ENCODE results near the gene CDK10. TPM values are rescaled to one million over a fixed set of nuclear protein-coding genes. Genes with fewer than 3 reads are reported as not detected.

CDK10 gene
- polyA plus RNA-seq, 3 donors = 16.5 to 107 (median 18.3) TPM

DNA sequence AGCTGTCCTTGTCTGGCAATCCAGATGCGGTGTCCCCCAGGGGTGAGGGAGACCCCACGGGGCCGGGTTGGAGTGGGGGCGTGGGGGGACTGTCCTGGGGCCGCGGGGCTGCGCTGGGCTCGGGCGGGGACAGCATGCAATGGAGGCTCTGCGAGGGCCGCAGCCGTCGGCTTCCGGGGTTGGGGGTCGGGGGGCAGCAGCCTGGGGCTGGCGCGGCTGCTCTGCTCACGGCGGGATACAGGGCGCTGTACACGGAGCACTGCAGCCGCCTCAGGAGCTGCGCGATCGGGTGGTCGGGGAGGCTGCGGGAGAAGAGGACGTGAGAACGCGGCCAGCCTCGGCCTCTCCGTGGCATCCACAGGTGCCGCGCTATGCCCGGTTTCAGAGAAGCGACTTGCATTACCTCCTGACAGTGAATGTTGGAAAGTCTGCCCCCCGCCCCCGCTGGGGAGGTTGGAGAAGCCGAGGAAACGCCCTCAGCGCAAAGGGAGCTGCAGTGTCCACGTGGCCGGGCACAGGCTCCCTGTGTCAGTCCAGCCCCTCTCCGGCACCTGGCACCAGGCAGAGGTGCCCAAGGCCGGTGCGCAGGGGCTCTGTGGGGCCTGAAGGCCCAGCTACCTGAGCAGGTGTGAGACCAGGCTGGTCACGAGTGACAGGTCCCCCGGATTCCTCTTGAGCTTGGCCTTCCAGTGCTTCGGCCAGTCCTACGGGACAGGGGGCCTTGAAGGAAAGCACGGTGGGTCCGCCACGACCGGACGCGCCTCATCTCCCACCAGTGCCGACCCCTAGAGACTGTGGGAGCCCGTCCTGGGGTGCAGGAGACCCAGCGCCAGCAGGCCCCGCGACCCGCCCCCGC, 24.4 kb downstream of the CDK10 start:
- Histone ChIP-seq H4K20me1 (ENCODE audit: insufficient read depth, low read length) (no peaks in the 10 kb centered on the region), H3K79me2 (ENCODE audit: insufficient read depth, low read length) (no peaks in the 10 kb centered on the region), H3K4me3 (replicated peaks in 1 of 3; ENCODE audit: low read depth in 2 of 3, low read length in 3 of 3) (no peak overlapping the region), H3K27me3 (ENCODE audit: control insufficient read depth in 2 of 2, insufficient read depth in 2 of 2, low read length in 2 of 2) (peaks cover 0 to 12% of the 10 kb centered on the region in 2 donors), H3K4me2 (replicated peaks; ENCODE audit: extremely low read depth, low read length, poor library complexity, severe bottlenecking) (peak overlapping the region; percentile 74), H2AFZ (ENCODE audit: insufficient read depth, low read depth, low read length, poor library complexity, severe bottlenecking) (no peak overlapping the region), H3K36me3 (replicated peaks in 1 of 2; ENCODE audit: control insufficient read depth in 1 of 2, insufficient read depth in 2 of 2, low read length in 2 of 2) (peaks cover 9 to 18% of the 10 kb centered on the region in 2 donors), H3K4me1 (ENCODE audit: control insufficient read depth in 1 of 2, insufficient read depth in 2 of 2, low read length in 2 of 2) (peaks cover 16 to 17% of the 10 kb centered on the region in 2 donors), H3K27ac (ENCODE audit: low read depth in 1 of 2, low read length in 2 of 2) (no peak overlapping the region), H3K9ac (ENCODE audit: insufficient read depth, low read length, poor library complexity, severe bottlenecking) (no peak overlapping the region), H3K9me3 (replicated peaks in 1 of 2; ENCODE audit: control insufficient read depth in 1 of 2, insufficient read depth in 1 of 2, low read length in 2 of 2) (no peaks in the 10 kb centered on the region)
- no peak for DNase-seq
- Mint-ChIP-seq H3K4me3 (no peak overlapping the region), H3K9me3 (peaks cover 0 to 2% (median 0%) of the 10 kb centered on the region in 7 donors), H3K27me3 (ENCODE audit: low read depth in 3 of 3) (peaks cover 10 to 20% (median 16%) of the 10 kb centered on the region in 3 donors), H3K27ac (no peak overlapping the region), H3K4me1 (peaks cover 11% of the 10 kb centered on the region), H3K36me3 (peaks cover 7 to 23% of the 10 kb centered on the region in 2 donors)
- WGBS (ENCODE audit: insufficient coverage) = 95% methylated on average over 46 of the region's 63 CpGs
- TF ChIP-seq, protein P1, sequence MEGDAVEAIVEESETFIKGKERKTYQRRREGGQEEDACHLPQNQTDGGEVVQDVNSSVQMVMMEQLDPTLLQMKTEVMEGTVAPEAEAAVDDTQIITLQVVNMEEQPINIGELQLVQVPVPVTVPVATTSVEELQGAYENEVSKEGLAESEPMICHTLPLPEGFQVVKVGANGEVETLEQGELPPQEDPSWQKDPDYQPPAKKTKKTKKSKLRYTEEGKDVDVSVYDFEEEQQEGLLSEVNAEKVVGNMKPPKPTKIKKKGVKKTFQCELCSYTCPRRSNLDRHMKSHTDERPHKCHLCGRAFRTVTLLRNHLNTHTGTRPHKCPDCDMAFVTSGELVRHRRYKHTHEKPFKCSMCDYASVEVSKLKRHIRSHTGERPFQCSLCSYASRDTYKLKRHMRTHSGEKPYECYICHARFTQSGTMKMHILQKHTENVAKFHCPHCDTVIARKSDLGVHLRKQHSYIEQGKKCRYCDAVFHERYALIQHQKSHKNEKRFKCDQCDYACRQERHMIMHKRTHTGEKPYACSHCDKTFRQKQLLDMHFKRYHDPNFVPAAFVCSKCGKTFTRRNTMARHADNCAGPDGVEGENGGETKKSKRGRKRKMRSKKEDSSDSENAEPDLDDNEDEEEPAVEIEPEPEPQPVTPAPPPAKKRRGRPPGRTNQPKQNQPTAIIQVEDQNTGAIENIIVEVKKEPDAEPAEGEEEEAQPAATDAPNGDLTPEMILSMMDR (IDR thresholded peaks at IDR 0.05) = no peak
- intact Hi-C loops (cut with micrococcal nuclease) = no loop called here

DNA sequence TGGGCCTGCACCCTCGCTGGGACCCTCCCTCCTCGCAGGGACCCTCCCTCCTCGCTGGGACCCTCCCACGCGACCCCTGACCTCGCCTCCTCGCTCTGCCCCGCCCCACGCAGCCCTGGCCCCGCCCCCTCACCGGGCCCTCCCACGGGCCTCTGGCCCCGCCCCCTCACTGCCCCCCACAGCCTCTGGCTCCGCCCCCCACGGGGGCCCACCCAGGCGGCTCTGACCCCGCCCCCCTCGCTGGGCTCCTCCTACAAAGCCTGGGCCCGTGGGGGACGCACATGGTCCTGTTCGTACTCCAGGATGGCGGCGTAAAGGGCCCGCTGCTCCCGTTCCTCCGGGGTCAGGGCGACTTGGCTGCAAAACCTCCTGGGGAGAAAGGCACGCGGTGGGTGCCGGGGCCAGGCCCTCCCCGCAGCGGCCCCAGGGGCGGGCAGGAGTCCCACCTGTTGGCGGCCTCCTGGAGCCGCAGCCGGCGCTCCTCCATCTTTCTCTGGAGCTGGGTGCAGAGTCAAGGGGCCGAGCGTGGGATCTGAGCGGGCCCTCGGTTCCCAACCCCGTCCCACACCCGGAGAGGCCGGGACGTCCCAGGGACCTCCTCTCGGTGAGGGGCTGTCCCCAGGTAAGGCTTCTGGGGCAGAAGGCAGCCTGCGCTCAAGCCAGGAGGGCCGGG, 25.2 kb downstream of the CDK10 start:
- Histone ChIP-seq H3K9me3 (replicated peaks in 1 of 2; ENCODE audit: control insufficient read depth in 1 of 2, insufficient read depth in 1 of 2, low read length in 2 of 2) (no peaks in the 10 kb centered on the region), H3K27me3 (ENCODE audit: control insufficient read depth in 2 of 2, insufficient read depth in 2 of 2, low read length in 2 of 2) (peaks cover 0 to 12% of the 10 kb centered on the region in 2 donors), H3K4me3 (replicated peaks in 1 of 3; ENCODE audit: low read depth in 2 of 3, low read length in 3 of 3) (peak overlapping the region; percentile 1 to 63 (median 16)), H2AFZ (ENCODE audit: insufficient read depth, low read depth, low read length, poor library complexity, severe bottlenecking) (peak overlapping the region; percentile 68), H3K4me1 (ENCODE audit: control insufficient read depth in 1 of 2, insufficient read depth in 2 of 2, low read length in 2 of 2) (peaks cover 12 to 14% of the 10 kb centered on the region in 2 donors), H4K20me1 (ENCODE audit: insufficient read depth, low read length) (no peaks in the 10 kb centered on the region), H3K4me2 (replicated peaks; ENCODE audit: extremely low read depth, low read length, poor library complexity, severe bottlenecking) (peak overlapping the region; percentile 74), H3K27ac (ENCODE audit: low read depth in 1 of 2, low read length in 2 of 2) (no peak overlapping the region), H3K9ac (ENCODE audit: insufficient read depth, low read length, poor library complexity, severe bottlenecking) (peak overlapping the region; percentile 15), H3K36me3 (replicated peaks in 1 of 2; ENCODE audit: control insufficient read depth in 1 of 2, insufficient read depth in 2 of 2, low read length in 2 of 2) (peaks cover 9 to 18% of the 10 kb centered on the region in 2 donors), H3K79me2 (ENCODE audit: insufficient read depth, low read length) (no peaks in the 10 kb centered on the region)
- peaks cover 7% of the 10 kb centered on the region for H3K4me1 Mint-ChIP-seq
- TF ChIP-seq, protein P1 (IDR thresholded peaks at IDR 0.05) = no peak
- WGBS (ENCODE audit: insufficient coverage) = 3% methylated on average over 38 of the region's 48 CpGs
- no peak overlapping the region for H3K27ac Mint-ChIP-seq
- peaks cover 9 to 29% of the 10 kb centered on the region in 2 donors for H3K36me3 Mint-ChIP-seq
- DNase-seq = no peak
- peaks cover 10 to 20% (median 16%) of the 10 kb centered on the region in 3 donors for H3K27me3 Mint-ChIP-seq (ENCODE audit: low read depth in 3 of 3)
- H3K9me3 Mint-ChIP-seq = peaks cover 0 to 2% (median 0%) of the 10 kb centered on the region in 7 donors
- peak overlapping the region; percentile 31 to 64 for H3K4me3 Mint-ChIP-seq
- intact Hi-C loops (cut with micrococcal nuclease) = no loop called here
